Endothelial cell of umbilical vein (primary cell): Measurements from ENCODE around the gene TSPAN9. TPM values are rescaled to one million over a fixed set of nuclear protein-coding genes. Genes with fewer than 3 reads are reported as not detected.

Experiments
- BruUV-seq: library from RNA; stranded (reverse); fragments of 400-500 nt; replicated peaks from 2 replicates; lab custom pipeline; 2021; lab: Mats Ljungman, UMichigan
- CTCF ChIA-PET: fragments of 300-600, 350-600 bp; sonication (Branson Sonifier 250); formaldehyde crosslinking; loops from one replicate; lab custom pipeline; 2021; ENCODE audit warnings: antibody characterized with exemption, inconsistent platforms; lab: Charles Lee
- POLR2A ChIA-PET: fragments of 300-600, 350-600 bp; sonication (Branson Sonifier 250); formaldehyde crosslinking; loops from one replicate; lab custom pipeline; 2021; ENCODE audit warnings: antibody characterized with exemption, inconsistent platforms; lab: Charles Lee
- DNase-seq: peaks from one replicate; pipeline ENCODE4 v3.0.0-alpha.2; 2011; ENCODE audit warnings: low read depth, low spot score
- FAIRE-seq: peaks from 2 replicates; lab custom pipeline; 2011; peaks lifted over from hg19 to GRCh38; lab: Jason Lieb, UNC
- H2AFZ ChIP-seq: 2 replicates; pipeline ENCODE4 v1.6.0; 2012; ENCODE audit warnings: low read depth, low read length, control low read depth, inconsistent platforms
- H3K27ac ChIP-seq: 2 replicates; pipeline ENCODE4 v1.5.1; 2011; ENCODE audit warnings: low read depth, mild to moderate bottlenecking, control low read depth, low read length, moderate library complexity; ENCODE audit not compliant: insufficient read depth
- H3K27me3 ChIP-seq, 2 experiments: 2 replicates each; pipeline versions ENCODE4 v1.6.0 to v1.6.1; 2011; ENCODE audit warnings: low read length in 2 of 2, mixed read lengths in 1 of 2; ENCODE audit not compliant: control insufficient read depth in 2 of 2, insufficient read depth in 2 of 2
- H3K36me3 ChIP-seq, 2 experiments: 2 replicates in 1 of 2; 3 replicates in 1 of 2; pipeline ENCODE4 v1.5.1; 2011; ENCODE audit warnings: low read length in 2 of 2, mild to moderate bottlenecking in 1 of 2, moderate library complexity in 1 of 2; ENCODE audit not compliant: control insufficient read depth in 2 of 2, insufficient read depth in 2 of 2; ENCODE audit errors: extremely low read depth in 1 of 2
- H3K4me1 ChIP-seq: 3 replicates; pipeline ENCODE4 v1.5.1; 2011; ENCODE audit warnings: mild to moderate bottlenecking, low read length; ENCODE audit not compliant: control insufficient read depth, insufficient read depth; ENCODE audit errors: extremely low read depth
- H3K4me2 ChIP-seq: 2 replicates; pipeline ENCODE4 v1.6.1; 2011; ENCODE audit warnings: low read length, control low read depth, mixed read lengths; ENCODE audit not compliant: insufficient read depth
- H3K4me3 ChIP-seq, 3 experiments: fragments of 200-600 bp in 1 of 3; sonication (generic), shearing (Covaris generic) in 1 of 3; replicated peaks in 1 of 3; 2 replicates each; pipeline ENCODE4 v1.5.1; 2011 to 2016; ENCODE audit warnings: control low read depth in 3 of 3, low read length in 3 of 3, mild to moderate bottlenecking in 2 of 3, inconsistent platforms in 1 of 3, low read depth in 1 of 3, moderate library complexity in 1 of 3; ENCODE audit not compliant: insufficient read depth in 1 of 3
- H3K79me2 ChIP-seq: 2 replicates; pipeline ENCODE4 v1.6.0; 2012; ENCODE audit warnings: low read length, inconsistent platforms; ENCODE audit not compliant: control insufficient read depth, insufficient read depth
- H3K9ac ChIP-seq: replicated peaks from 2 replicates; pipeline ENCODE3; 2011; ENCODE audit warnings: low read length, control low read depth; ENCODE audit not compliant: insufficient read depth; ENCODE audit errors: extremely low read depth
- H3K9me1 ChIP-seq: replicated peaks from 3 replicates; pipeline ENCODE4 v1.6.0; 2011; ENCODE audit warnings: mild to moderate bottlenecking, low read length; ENCODE audit not compliant: control insufficient read depth, insufficient read depth; ENCODE audit errors: extremely low read depth
- H3K9me3 ChIP-seq: replicated peaks from 2 replicates; pipeline ENCODE4 v1.5.1; 2012; ENCODE audit warnings: low read length, inconsistent platforms; ENCODE audit not compliant: control insufficient read depth, insufficient read depth
- H4K20me1 ChIP-seq: replicated peaks from 2 replicates; pipeline ENCODE3; 2011; ENCODE audit warnings: mild to moderate bottlenecking, low read length; ENCODE audit not compliant: control insufficient read depth, insufficient read depth; ENCODE audit errors: extremely low read depth
- CTCF ChIP-seq, 2 donors: IDR thresholded peaks; 1 replicate in 1 of 2; 2 replicates in 1 of 2; pipeline ENCODE4 v1.5.1; 2011; ENCODE audit warnings: low read length in 2 of 2, mild to moderate bottlenecking in 2 of 2, moderate library complexity in 2 of 2, control low read depth in 1 of 2, inconsistent platforms in 1 of 2, low read depth in 1 of 2; ENCODE audit not compliant: insufficient read depth in 1 of 2; ENCODE audit errors: extremely low read depth in 1 of 2
- EZH2 ChIP-seq: IDR thresholded peaks from 2 replicates; pipeline ENCODE4 v1.6.1; 2012; ENCODE audit warnings: borderline replicate concordance, low read depth, mild to moderate bottlenecking, moderate library complexity, low read length, inconsistent platforms; ENCODE audit not compliant: severe bottlenecking
- FOS ChIP-seq: IDR thresholded peaks from 2 replicates; pipeline ENCODE4 v1.6.1; 2011; ENCODE audit warnings: mild to moderate bottlenecking, low read length, moderate library complexity, borderline replicate concordance; ENCODE audit not compliant: insufficient read depth
- GATA2 ChIP-seq: IDR thresholded peaks from 2 replicates; pipeline ENCODE4 v1.7.0; 2011; ENCODE audit warnings: low read depth, mild to moderate bottlenecking, moderate library complexity, mixed read lengths, low read length; ENCODE audit not compliant: insufficient read length, insufficient read depth
- JUN ChIP-seq: IDR thresholded peaks from 2 replicates; pipeline ENCODE4 v1.6.1; 2011; ENCODE audit warnings: borderline replicate concordance, low read depth; ENCODE audit not compliant: insufficient read length, insufficient read depth
- MAX ChIP-seq: IDR thresholded peaks from 2 replicates; pipeline ENCODE4 v1.6.1; 2011; ENCODE audit not compliant: insufficient read depth, insufficient read length
- MYC ChIP-seq: IDR thresholded peaks from one replicate; pipeline ENCODE4 v1.6.1; 2011; ENCODE audit warnings: mild to moderate bottlenecking, low read depth, low read length
- POLR2A ChIP-seq: IDR thresholded peaks from 2 replicates; pipeline ENCODE4 v1.6.1; 2012; ENCODE audit warnings: low read depth, mild to moderate bottlenecking, control low read depth, low read length
- POLR2AphosphoS5 ChIP-seq: IDR thresholded peaks from 2 replicates; pipeline ENCODE4 v1.6.1; 2012; ENCODE audit warnings: low read depth, mild to moderate bottlenecking, control low read depth, low read length, moderate library complexity; ENCODE audit not compliant: insufficient read depth
- dilution Hi-C: fragments of 300-500 bp; cut with MboI; formaldehyde crosslinking; loops from one replicate; pipeline ENCODE4 v1.15.0; 2019; ENCODE audit warnings: low sequenced_read_pairs; ENCODE audit not compliant: extremely low pct_ligation_motif_present
- intact Hi-C: fragments of 100-400 bp; cut with micrococcal nuclease; formaldehyde crosslinking; loops from one replicate; pipeline ENCODE4 v1.10.0; 2022
- polyA plus RNA-seq, 4 experiments: library from polyadenylated mRNA; depleted of rRNA in 3 of 4; stranded (reverse) in 3 of 4; unstranded in 1 of 4; fragments of >200 nt; gene quantifications; 2 replicates each; pipeline versions ENCODE4 v1.2.1 to v1.2.3, GENCODE V29; 2011 to 2012; ENCODE audit warnings: missing spikeins in 1 of 4
- total RNA-seq: library from RNA; stranded (reverse); gene quantifications from 2 replicates; pipeline ENCODE4 v1.2.3, GENCODE V29; 2021

TSPAN9 gene
- total and polyA plus RNA-seq, 2 donors (not counting 3 experiments of a cell fraction or from before 2014, with no cell fraction given): 43.3 to 66.8 TPM

GRCh38 chr12:3083241-3083920 is 6.2 kb downstream of the TSPAN9 start:
- BruUV-seq: no TSS peak
- Histone ChIP-seq H4K20me1 (no peaks in the 10 kb centered on the region), H2AFZ (peak overlapping the region; percentile 52), H3K36me3 (no peaks in the 10 kb centered on the region), H3K27me3 (no peaks in the 10 kb centered on the region), H3K79me2 (peaks cover 2% of the 10 kb centered on the region), H3K9ac (no peak overlapping the region), H3K27ac (peak overlapping the region; percentile 21), H3K4me3 (no peak overlapping the region), H3K4me1 (peaks cover 18% of the 10 kb centered on the region), H3K9me3 (no peaks in the 10 kb centered on the region), H3K4me2 (peak overlapping the region; percentile 13), H3K9me1 (no peaks in the 10 kb centered on the region)
- dilution Hi-C loops (no loop called here), intact Hi-C loops (loop anchor here (2.0 kb wide), 1 partner anchor 13 kb away; no protein-coding TSS in a partner anchor)
- POLR2A ChIA-PET: no interaction called here
- no peak for DNase-seq
- FAIRE-seq: peak; percentile 8
- TF ChIP-seq POLR2AphosphoS5 (no peak), MYC (no peak), GATA2 (no peak), POLR2A (no peak), MAX (no peak), FOS (no peak), JUN (no peak), CTCF (IDR thresholded peaks at IDR 0.05; ENCODE audit: extremely low read depth in 1 of 2, insufficient read depth in 1 of 2, low read depth in 1 of 2, low read length in 2 of 2) (no peak), EZH2 (no peak)
- CTCF ChIA-PET: interaction anchor here (1.0 to 1.5 kb wide), 3 partner anchors 10 to 52 kb away, joined by 3 to 4 read pairs (median 3); no protein-coding TSS in a partner anchor
